HepG2 (cell line): Measurements from ENCODE around the gene MTFP1. TPM values are rescaled to one million over a fixed set of nuclear protein-coding genes. Genes with fewer than 3 reads are reported as not detected.

ENCODE experiments used
- AFF4 ChIP-seq: sonication (generic); formaldehyde crosslinking; IDR thresholded peaks from 2 replicates; pipeline ENCODE4 v1.4.0; 2020; ENCODE audit warnings: missing genetic modification reagents
- GZF1 ChIP-seq: sonication (generic); formaldehyde crosslinking; IDR thresholded peaks from 2 replicates; pipeline ENCODE4 v1.5.1; 2020; ENCODE audit warnings: mild to moderate bottlenecking, missing genetic modification reagents
- LCORL ChIP-seq, 2 experiments: fragments of 450-650 bp in 1 of 2; sonication (generic) in 1 of 2; formaldehyde crosslinking in 1 of 2; IDR thresholded peaks; 2 replicates each; pipeline versions ENCODE4 v1.5.0 to v1.6.1; 2017 to 2020; ENCODE audit warnings: antibody characterized with exemption in 1 of 2, missing genetic modification reagents in 1 of 2
- NBN ChIP-seq: fragments of 450-650 bp; conservative IDR thresholded peaks from 2 replicates; pipeline ENCODE4 v1.6.1; 2017
- REXO4 ChIP-seq: sonication (generic); formaldehyde crosslinking; IDR thresholded peaks from 2 replicates; pipeline ENCODE4 v1.8.0; 2022; ENCODE audit warnings: missing genetic modification reagents, mild to moderate bottlenecking, borderline replicate concordance
- SKIL ChIP-seq: sonication (generic); formaldehyde crosslinking; IDR thresholded peaks from 2 replicates; pipeline ENCODE4 v1.8.0; 2022; ENCODE audit warnings: missing genetic modification reagents, mild to moderate bottlenecking, moderate library complexity, borderline replicate concordance
- SP2 ChIP-seq: sonication (generic); formaldehyde crosslinking; IDR thresholded peaks from 2 replicates; pipeline ENCODE4 v1.5.1; 2020; ENCODE audit warnings: mild to moderate bottlenecking, missing genetic modification reagents
- YEATS4 ChIP-seq: sonication (generic); formaldehyde crosslinking; IDR thresholded peaks from 2 replicates; pipeline ENCODE4 v1.4.0; 2020; ENCODE audit warnings: missing genetic modification reagents, borderline replicate concordance
- ZKSCAN5 ChIP-seq: sonication (generic); formaldehyde crosslinking; IDR thresholded peaks from 2 replicates; pipeline ENCODE4 v1.5.1; 2020; ENCODE audit warnings: mild to moderate bottlenecking, missing genetic modification reagents
- ZNF143 ChIP-seq: sonication (generic); formaldehyde crosslinking; IDR thresholded peaks from 2 replicates; pipeline ENCODE4 v1.4.0; 2020; ENCODE audit warnings: missing genetic modification reagents
- ZNF33B ChIP-seq: sonication (generic); formaldehyde crosslinking; IDR thresholded peaks from 2 replicates; pipeline ENCODE4 v1.5.1; 2020; ENCODE audit warnings: mild to moderate bottlenecking, missing genetic modification reagents
- ZNF678 ChIP-seq: sonication (generic); formaldehyde crosslinking; IDR thresholded peaks from 2 replicates; pipeline ENCODE4 v1.4.0; 2020; ENCODE audit warnings: mild to moderate bottlenecking, missing genetic modification reagents
- polyA plus RNA-seq, 8 experiments: library from polyadenylated mRNA; depleted of rRNA in 3 of 8; stranded (reverse) in 7 of 8; unstranded in 1 of 8; fragments of >200 nt; fragmentation: Illumina TruSeq in 4 of 8; extraction: Trizol in 4 of 8; gene quantifications; 2 replicates each; pipeline versions ENCODE4 v1.2.1 to v1.2.3, GENCODE V29; 2011 to 2016; ENCODE audit warnings: low read depth in 4 of 8, missing spikeins in 1 of 8, mixed read lengths in 1 of 8; ENCODE audit not compliant: insufficient read depth in 1 of 8
- total RNA-seq, 5 experiments: library from RNA; depleted of rRNA; stranded (reverse); fragments of >200 nt; fragmentation: Illumina TruSeq; extraction: Trizol; gene quantifications; 2 replicates each; pipeline ENCODE4 v1.2.3, GENCODE V29; 2016; ENCODE audit warnings: low read depth in 1 of 5
- TF ChIP-seq, protein P1 (sequence below): sonication (generic); formaldehyde crosslinking; IDR thresholded peaks from 2 replicates; pipeline ENCODE4 v1.5.1; 2020; ENCODE audit warnings: missing genetic modification reagents, mild to moderate bottlenecking, borderline replicate concordance
- TF ChIP-seq, protein P2 (sequence below): sonication (generic); formaldehyde crosslinking; IDR thresholded peaks from 2 replicates; pipeline ENCODE4 v1.4.0; 2020; ENCODE audit warnings: missing genetic modification reagents
- TF ChIP-seq, protein P3 (sequence below): sonication (generic); formaldehyde crosslinking; conservative IDR thresholded peaks from 2 replicates; pipeline ENCODE4 v1.8.0; 2022; ENCODE audit warnings: low read depth, missing genetic modification reagents

MTFP1 gene
- total and polyA plus RNA-seq, 2 of the 13 experiments (the other 11 are each of a cell fraction or from before 2014, with no cell fraction given): 29.5 to 45.6 TPM

DNA sequence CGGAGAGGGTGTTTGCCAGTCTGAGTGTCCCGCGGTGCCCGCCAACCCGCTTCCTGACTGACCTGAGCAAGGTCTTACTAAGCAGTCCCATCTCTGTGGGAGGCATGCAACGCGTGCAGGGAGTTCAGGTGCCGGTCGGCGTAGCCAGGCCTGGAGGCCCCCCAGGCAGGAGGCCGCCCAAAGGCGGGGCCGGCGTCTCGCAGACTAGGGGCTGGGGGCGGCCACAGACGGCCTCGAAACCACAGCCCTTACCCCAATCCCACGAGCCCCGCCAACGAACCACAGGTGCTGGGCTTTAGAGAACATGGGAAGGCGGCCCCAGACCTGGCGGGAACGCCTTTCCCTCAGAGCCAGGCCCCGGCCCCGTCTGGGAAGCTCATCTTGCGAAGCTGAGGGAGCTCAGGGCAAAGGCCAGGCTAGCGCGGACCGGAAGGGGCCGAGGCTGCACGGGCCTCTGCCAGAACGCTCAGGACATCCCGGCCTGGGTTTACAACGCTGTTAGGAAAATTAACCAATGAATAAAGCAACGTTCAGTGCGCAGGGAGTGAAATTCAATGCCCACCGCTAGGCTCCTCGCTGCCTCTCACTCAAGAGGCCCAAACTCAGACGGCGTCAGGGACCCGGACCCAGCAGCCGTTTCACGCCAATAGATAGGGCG is 2.1 kb upstream of the MTFP1 start (continued):
- TF ChIP-seq, protein P1, sequence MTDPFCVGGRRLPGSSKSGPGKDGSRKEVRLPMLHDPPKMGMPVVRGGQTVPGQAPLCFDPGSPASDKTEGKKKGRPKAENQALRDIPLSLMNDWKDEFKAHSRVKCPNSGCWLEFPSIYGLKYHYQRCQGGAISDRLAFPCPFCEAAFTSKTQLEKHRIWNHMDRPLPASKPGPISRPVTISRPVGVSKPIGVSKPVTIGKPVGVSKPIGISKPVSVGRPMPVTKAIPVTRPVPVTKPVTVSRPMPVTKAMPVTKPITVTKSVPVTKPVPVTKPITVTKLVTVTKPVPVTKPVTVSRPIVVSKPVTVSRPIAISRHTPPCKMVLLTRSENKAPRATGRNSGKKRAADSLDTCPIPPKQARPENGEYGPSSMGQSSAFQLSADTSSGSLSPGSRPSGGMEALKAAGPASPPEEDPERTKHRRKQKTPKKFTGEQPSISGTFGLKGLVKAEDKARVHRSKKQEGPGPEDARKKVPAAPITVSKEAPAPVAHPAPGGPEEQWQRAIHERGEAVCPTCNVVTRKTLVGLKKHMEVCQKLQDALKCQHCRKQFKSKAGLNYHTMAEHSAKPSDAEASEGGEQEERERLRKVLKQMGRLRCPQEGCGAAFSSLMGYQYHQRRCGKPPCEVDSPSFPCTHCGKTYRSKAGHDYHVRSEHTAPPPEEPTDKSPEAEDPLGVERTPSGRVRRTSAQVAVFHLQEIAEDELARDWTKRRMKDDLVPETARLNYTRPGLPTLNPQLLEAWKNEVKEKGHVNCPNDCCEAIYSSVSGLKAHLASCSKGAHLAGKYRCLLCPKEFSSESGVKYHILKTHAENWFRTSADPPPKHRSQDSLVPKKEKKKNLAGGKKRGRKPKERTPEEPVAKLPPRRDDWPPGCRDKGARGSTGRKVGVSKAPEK: no peak; the same call in 1 of the 2 replicates
- 0 out of 2 replicates have a peak, but pooled peaks have one; percentile 29 for TF ChIP-seq AFF4
- no peak for TF ChIP-seq LCORL (IDR thresholded peaks at IDR 0.05)
- no peak; the same call in none of the 2 replicates for TF ChIP-seq LCORL (CRISPR knock-in tag; IDR thresholded peaks at IDR 0.05)
- TF ChIP-seq NBN: no peak
- peak; percentile 69; the same call in 1 of the 2 replicates for TF ChIP-seq ZNF33B (CRISPR knock-in tag)
- TF ChIP-seq, protein P2, sequence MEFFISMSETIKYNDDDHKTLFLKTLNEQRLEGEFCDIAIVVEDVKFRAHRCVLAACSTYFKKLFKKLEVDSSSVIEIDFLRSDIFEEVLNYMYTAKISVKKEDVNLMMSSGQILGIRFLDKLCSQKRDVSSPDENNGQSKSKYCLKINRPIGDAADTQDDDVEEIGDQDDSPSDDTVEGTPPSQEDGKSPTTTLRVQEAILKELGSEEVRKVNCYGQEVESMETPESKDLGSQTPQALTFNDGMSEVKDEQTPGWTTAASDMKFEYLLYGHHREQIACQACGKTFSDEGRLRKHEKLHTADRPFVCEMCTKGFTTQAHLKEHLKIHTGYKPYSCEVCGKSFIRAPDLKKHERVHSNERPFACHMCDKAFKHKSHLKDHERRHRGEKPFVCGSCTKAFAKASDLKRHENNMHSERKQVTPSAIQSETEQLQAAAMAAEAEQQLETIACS (CRISPR knock-in tag): no peak
- peak; percentile 81 for TF ChIP-seq YEATS4 (CRISPR knock-in tag)
- TF ChIP-seq, protein P3, sequence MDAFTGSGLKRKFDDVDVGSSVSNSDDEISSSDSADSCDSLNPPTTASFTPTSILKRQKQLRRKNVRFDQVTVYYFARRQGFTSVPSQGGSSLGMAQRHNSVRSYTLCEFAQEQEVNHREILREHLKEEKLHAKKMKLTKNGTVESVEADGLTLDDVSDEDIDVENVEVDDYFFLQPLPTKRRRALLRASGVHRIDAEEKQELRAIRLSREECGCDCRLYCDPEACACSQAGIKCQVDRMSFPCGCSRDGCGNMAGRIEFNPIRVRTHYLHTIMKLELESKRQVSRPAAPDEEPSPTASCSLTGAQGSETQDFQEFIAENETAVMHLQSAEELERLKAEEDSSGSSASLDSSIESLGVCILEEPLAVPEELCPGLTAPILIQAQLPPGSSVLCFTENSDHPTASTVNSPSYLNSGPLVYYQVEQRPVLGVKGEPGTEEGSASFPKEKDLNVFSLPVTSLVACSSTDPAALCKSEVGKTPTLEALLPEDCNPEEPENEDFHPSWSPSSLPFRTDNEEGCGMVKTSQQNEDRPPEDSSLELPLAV (CRISPR knock-in tag): no peak
- TF ChIP-seq REXO4: no peak
- TF ChIP-seq ZKSCAN5 (CRISPR knock-in tag): 0 out of 2 replicates have a peak, but pooled peaks have one; percentile 46
- TF ChIP-seq ZNF143: no peak; the same call in 1 of the 2 replicates
- peak; percentile 42; the same call in 1 of the 2 replicates for TF ChIP-seq SKIL (CRISPR knock-in tag)
- no peak for TF ChIP-seq SP2 (CRISPR knock-in tag)
- peak; percentile 77; the same call in 1 of the 2 replicates for TF ChIP-seq ZNF678 (CRISPR knock-in tag)
- no peak; the same call in 1 of the 2 replicates for TF ChIP-seq GZF1 (CRISPR knock-in tag)
